ENCODE data around the gene ILK. TPM values are rescaled to one million over a fixed set of nuclear protein-coding genes. Genes with fewer than 3 reads are reported as not detected.
A peak's percentile ranks its signal among the peaks of the same experiment; 100 is the strongest.

The ILK gene
- total RNA-seq, 4 donors from 2014 or later, result 101 to 144 (median 121) TPM

DNA sequence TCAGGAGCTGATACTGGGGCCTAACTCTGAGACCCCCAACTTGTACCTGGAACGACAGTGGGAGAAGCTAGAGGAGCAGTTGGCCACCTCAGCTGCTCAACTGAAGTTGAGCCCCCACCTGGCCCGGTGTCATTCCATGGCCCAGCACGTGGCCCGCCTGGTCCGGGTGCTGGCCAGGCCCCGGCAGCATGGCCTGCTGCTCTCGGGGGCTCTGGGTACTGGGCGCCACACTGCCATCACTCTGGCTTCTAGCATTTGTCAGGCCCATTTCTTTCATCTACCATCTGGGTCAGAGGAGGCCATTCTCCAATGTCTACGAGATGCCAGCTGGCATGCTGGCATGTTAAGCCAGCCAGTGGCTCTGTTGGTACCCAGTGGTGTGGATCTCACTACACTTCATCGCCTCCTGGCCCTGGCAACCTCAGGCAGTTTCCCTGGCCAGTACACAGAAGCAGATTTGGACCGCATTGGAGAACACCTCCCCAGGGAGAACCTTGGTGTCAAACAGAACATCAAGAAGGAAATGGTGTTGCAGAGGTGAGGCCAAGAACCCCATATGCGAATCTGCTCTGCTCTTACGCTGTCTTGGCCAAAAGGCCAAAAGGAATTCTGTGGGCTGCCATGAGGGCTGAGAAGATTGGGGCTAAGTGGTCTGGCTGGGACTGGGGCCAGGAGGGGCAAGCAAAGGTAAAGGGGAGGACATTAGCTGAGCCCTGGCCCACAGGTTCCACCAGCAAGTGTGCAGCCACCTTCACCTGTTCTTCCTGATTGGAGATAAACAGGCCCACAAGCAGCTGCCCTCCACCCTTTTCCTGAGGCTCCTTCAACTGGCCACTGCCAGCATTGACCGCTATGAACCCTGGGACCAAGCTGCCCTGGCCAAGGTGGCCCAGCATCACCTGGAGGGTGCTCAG, 45.6 kb upstream of the ILK start:
- TF ChIP-seq POLR2A (IDR thresholded peaks at IDR 0.05), result no peak
- TF ChIP-seq, protein P1, sequence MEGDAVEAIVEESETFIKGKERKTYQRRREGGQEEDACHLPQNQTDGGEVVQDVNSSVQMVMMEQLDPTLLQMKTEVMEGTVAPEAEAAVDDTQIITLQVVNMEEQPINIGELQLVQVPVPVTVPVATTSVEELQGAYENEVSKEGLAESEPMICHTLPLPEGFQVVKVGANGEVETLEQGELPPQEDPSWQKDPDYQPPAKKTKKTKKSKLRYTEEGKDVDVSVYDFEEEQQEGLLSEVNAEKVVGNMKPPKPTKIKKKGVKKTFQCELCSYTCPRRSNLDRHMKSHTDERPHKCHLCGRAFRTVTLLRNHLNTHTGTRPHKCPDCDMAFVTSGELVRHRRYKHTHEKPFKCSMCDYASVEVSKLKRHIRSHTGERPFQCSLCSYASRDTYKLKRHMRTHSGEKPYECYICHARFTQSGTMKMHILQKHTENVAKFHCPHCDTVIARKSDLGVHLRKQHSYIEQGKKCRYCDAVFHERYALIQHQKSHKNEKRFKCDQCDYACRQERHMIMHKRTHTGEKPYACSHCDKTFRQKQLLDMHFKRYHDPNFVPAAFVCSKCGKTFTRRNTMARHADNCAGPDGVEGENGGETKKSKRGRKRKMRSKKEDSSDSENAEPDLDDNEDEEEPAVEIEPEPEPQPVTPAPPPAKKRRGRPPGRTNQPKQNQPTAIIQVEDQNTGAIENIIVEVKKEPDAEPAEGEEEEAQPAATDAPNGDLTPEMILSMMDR (IDR thresholded peaks at IDR 0.05), result no peak
- Histone ChIP-seq H3K27me3 (no peaks in the 10 kb centered on the region), H3K27ac (no peak overlapping the region), H3K36me3 (no peaks in the 10 kb centered on the region), H3K9me3 (no peaks in the 10 kb centered on the region), H3K4me3 (replicated peaks in 1 of 3) (no peak overlapping the region), H3K4me1 (no peaks in the 10 kb centered on the region)
- intact Hi-C loops (cut with DNase I), result no loop called here
- peak in 1 of 2 donors; percentile 29 for DNase-seq
- 88 to 93% methylated on average over 10 to 14 of the region's 14 CpGs for WGBS, 2 donors

DNA sequence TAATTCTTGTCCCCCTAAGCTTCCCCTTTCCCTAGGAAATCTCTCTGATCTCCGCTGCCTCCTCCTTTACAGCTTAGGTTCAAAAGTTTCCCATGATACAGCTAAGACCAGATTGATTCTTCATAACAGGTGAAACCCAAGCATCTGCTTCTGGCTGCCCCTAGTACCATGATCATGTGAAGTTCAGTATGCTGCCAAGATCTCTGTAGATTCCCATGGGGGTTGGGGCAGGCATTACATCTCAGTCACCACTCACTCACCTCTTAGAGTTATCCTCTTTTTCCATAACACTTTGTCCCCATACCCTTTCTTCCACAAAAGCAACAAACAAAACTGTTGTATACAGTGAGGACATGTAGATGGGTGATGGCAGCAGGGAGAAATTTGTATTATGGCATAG, 44.2 kb upstream of the ILK start:
- intact Hi-C loops (cut with DNase I), result no loop called here
- WGBS, 2 donors, result 95 to 100% methylated on average over 1 of the region's 1 CpG
- no peaks in the 10 kb centered on the region for H3K9me3 ChIP-seq
- DNase-seq, result no peak
- H3K27me3 ChIP-seq, result no peaks in the 10 kb centered on the region
- TF ChIP-seq, protein P1 (IDR thresholded peaks at IDR 0.05), result no peak
- no peak for TF ChIP-seq POLR2A (IDR thresholded peaks at IDR 0.05)
- no peak overlapping the region for H3K27ac ChIP-seq
- no peaks in the 10 kb centered on the region for H3K4me1 ChIP-seq
- no peak overlapping the region for H3K4me3 ChIP-seq (replicated peaks in 1 of 3)
- H3K36me3 ChIP-seq, result no peaks in the 10 kb centered on the region

- 93 to 96% methylated on average over 3 of the region's 3 CpGs for WGBS, 2 donors
- Histone ChIP-seq H3K4me1 (peaks cover 3 to 4% of the 10 kb centered on the region in 2 donors), H3K27ac (no peak overlapping the region), H3K9me3 (no peaks in the 10 kb centered on the region), H3K36me3 (no peaks in the 10 kb centered on the region), H3K4me3 (replicated peaks in 1 of 3) (no peak overlapping the region), H3K27me3 (no peaks in the 10 kb centered on the region)
- TF ChIP-seq, protein P1 (IDR thresholded peaks at IDR 0.05), result no peak
- no peak for TF ChIP-seq POLR2A (IDR thresholded peaks at IDR 0.05)
- DNase-seq, result no peak
- intact Hi-C loops (cut with DNase I), result no loop called here
These were observed 42.3 kb upstream of the ILK start for GRCh38 chr11:6561288-6561687.

- TF ChIP-seq POLR2A (IDR thresholded peaks at IDR 0.05), result no peak
- TF ChIP-seq, protein P1 (IDR thresholded peaks at IDR 0.05), result no peak
- H3K9me3 ChIP-seq, result no peaks in the 10 kb centered on the region
- no peak overlapping the region for H3K27ac ChIP-seq
- 91 to 100% methylated on average over 4 of the region's 4 CpGs for WGBS, 2 donors
- no peak overlapping the region for H3K4me3 ChIP-seq (replicated peaks in 1 of 3)
- intact Hi-C loops (cut with DNase I), result no loop called here
- no peaks in the 10 kb centered on the region for H3K36me3 ChIP-seq
- H3K27me3 ChIP-seq, result no peaks in the 10 kb centered on the region
- no peak for DNase-seq
- H3K4me1 ChIP-seq, result peaks cover 22% of the 10 kb centered on the region in 2 donors
These were observed 40.4 kb upstream of the ILK start for GRCh38 chr11:6563121-6563619.

DNA sequence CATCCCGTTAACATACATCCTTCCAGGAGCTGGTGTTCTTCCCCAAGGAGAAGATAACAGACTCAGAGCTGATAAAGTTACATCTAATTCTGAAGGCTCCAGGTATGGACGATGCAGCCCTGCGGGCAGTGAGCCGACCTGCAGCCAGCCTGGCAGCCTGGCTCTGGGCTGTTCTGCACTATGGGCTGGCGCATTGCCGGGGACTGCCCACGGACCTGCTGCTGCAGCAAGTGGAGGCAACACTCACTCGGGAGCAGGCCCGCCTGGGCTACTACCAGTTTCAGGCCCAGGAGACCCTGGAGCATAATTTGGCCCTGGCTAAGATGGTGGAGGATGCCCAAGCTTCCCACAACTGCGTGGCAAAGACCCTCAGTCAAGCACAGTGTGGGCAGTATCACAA, 39.9 kb upstream of the ILK start:
- no peak for TF ChIP-seq POLR2A (IDR thresholded peaks at IDR 0.05)
- TF ChIP-seq, protein P1 (IDR thresholded peaks at IDR 0.05), result no peak
- 86 to 90% methylated on average over 6 to 10 of the region's 10 CpGs for WGBS, 2 donors

More for the DNA sequence above, 39.9 kb upstream of the ILK start:
- Histone ChIP-seq H3K36me3 (no peaks in the 10 kb centered on the region), H3K27ac (no peak overlapping the region), H3K27me3 (no peaks in the 10 kb centered on the region), H3K4me3 (replicated peaks in 1 of 3) (no peak overlapping the region), H3K9me3 (no peaks in the 10 kb centered on the region), H3K4me1 (peaks cover 24 to 27% of the 10 kb centered on the region in 2 donors)
- DNase-seq, result no peak
- intact Hi-C loops (cut with DNase I), result no loop called here

All from thyroid gland (tissue), 4 donors.